ENCODE results near the gene SIRT5. TPM values are rescaled to one million over a fixed set of nuclear protein-coding genes. Genes with fewer than 3 reads are reported as not detected.

SIRT5 gene
- total and polyA plus RNA-seq, 7 experiments from 2014 or later = 8.8 to 25.7 (median 14.6) TPM

DNA sequence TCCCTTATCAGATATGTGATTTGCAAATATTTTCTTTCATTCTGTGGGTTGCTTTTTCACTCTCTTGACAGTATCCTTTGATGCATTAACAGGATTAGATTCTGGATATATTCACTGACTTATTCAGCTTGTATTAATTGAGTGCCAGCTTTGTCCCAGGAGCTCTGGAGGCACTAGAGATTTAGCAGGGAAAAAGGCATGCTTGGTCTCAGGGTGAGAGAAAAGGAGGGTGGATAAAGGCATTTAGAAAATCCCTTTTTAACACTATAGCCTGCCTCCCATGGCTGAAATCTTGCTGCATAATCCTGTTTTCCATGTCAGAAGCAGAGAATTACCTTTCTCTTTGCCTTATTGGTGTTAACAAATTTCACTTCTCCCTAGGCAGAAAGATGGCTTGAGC is 28.5 kb upstream of the SIRT5 start:
- Histone ChIP-seq H3K4me1 (ENCODE audit: control insufficient read depth in 2 of 2, insufficient read depth in 2 of 2, low read length in 2 of 2) (no peaks in the 10 kb centered on the region), H3K27me3 (ENCODE audit: control insufficient read depth in 2 of 2, insufficient read depth in 2 of 2, low read length in 2 of 2) (no peaks in the 10 kb centered on the region), H3K36me3 (ENCODE audit: control insufficient read depth in 2 of 3, insufficient read depth in 3 of 3, low read length in 3 of 3) (no peaks in the 10 kb centered on the region), H3K4me3 (ENCODE audit: low read length) (no peak overlapping the region), H3K27ac (ENCODE audit: low read depth, low read length) (no peak overlapping the region), H3K9me3 (ENCODE audit: control insufficient read depth in 2 of 3, low read length in 3 of 3) (no peaks in the 10 kb centered on the region)
- Mint-ChIP-seq H3K4me3 (no peak overlapping the region), H3K36me3 (no peaks in the 10 kb centered on the region), H3K9me3 (peaks cover 0 to 3% (median 0%) of the 10 kb centered on the region in 11 donors), H3K27ac (no peak overlapping the region), H3K4me1 (peaks cover 0 to 3% (median 0%) of the 10 kb centered on the region in 7 donors), H3K27me3 (peaks cover 0 to 4% (median 0%) of the 10 kb centered on the region in 5 donors)
- POLR2A ChIA-PET = no interaction called here
- no peak for DNase-seq
- ATAC-seq = no peak
- intact Hi-C loops (cut with micrococcal nuclease) = no loop called here
- CTCF ChIA-PET = no interaction called here

- DNase-seq = no peak
- Mint-ChIP-seq H3K27me3 (peaks cover 0 to 18% (median 0%) of the 10 kb centered on the region in 5 donors), H3K4me3 (no peak overlapping the region), H3K27ac (no peak overlapping the region), H3K4me1 (peaks cover 0 to 3% (median 0%) of the 10 kb centered on the region in 7 donors), H3K36me3 (no peaks in the 10 kb centered on the region), H3K9me3 (peaks cover 0 to 3% (median 0%) of the 10 kb centered on the region in 11 donors)
- H3K36me3 ChIP-seq (ENCODE audit: control insufficient read depth in 2 of 3, insufficient read depth in 3 of 3, low read length in 3 of 3) = no peaks in the 10 kb centered on the region
- H3K27ac ChIP-seq (ENCODE audit: low read depth, low read length) = no peak overlapping the region
- H3K9me3 ChIP-seq (ENCODE audit: control insufficient read depth in 2 of 3, low read length in 3 of 3) = no peaks in the 10 kb centered on the region
- no peaks in the 10 kb centered on the region for H3K27me3 ChIP-seq (ENCODE audit: control insufficient read depth in 2 of 2, insufficient read depth in 2 of 2, low read length in 2 of 2)
- CTCF ChIA-PET = no interaction called here
- H3K4me3 ChIP-seq (ENCODE audit: low read length) = no peak overlapping the region
- intact Hi-C loops (cut with micrococcal nuclease) = no loop called here
- no peak for ATAC-seq
- H3K4me1 ChIP-seq (ENCODE audit: control insufficient read depth in 2 of 2, insufficient read depth in 2 of 2, low read length in 2 of 2) = no peaks in the 10 kb centered on the region
- POLR2A ChIA-PET = no interaction called here
These were observed 25.7 kb upstream of the SIRT5 start for GRCh38 chr6:13548500-13549210.

- no peaks in the 10 kb centered on the region for H3K36me3 ChIP-seq (ENCODE audit: control insufficient read depth in 2 of 3, insufficient read depth in 3 of 3, low read length in 3 of 3)
- H3K4me3 ChIP-seq (ENCODE audit: low read length) = no peak overlapping the region
- H3K27me3 ChIP-seq (ENCODE audit: control insufficient read depth in 2 of 2, insufficient read depth in 2 of 2, low read length in 2 of 2) = no peaks in the 10 kb centered on the region
- H3K4me1 ChIP-seq (ENCODE audit: control insufficient read depth in 2 of 2, insufficient read depth in 2 of 2, low read length in 2 of 2) = no peaks in the 10 kb centered on the region
- DNase-seq (no peak), ATAC-seq (no peak)
- H3K4me1 Mint-ChIP-seq = peaks cover 0 to 3% (median 0%) of the 10 kb centered on the region in 7 donors
- no peaks in the 10 kb centered on the region for H3K9me3 Mint-ChIP-seq
- H3K36me3 Mint-ChIP-seq = no peaks in the 10 kb centered on the region
- H3K9me3 ChIP-seq (ENCODE audit: control insufficient read depth in 2 of 3, low read length in 3 of 3) = no peaks in the 10 kb centered on the region
- H3K27ac ChIP-seq (ENCODE audit: low read depth, low read length) = no peak overlapping the region
- H3K4me3 Mint-ChIP-seq = no peak overlapping the region
- no peak overlapping the region for H3K27ac Mint-ChIP-seq
- ChIA-PET CTCF (no interaction called here), POLR2A (no interaction called here)
- peaks cover 0 to 25% (median 4%) of the 10 kb centered on the region in 5 donors for H3K27me3 Mint-ChIP-seq
- intact Hi-C loops (cut with micrococcal nuclease) = no loop called here
These were observed 23.7 kb upstream of the SIRT5 start for GRCh38 chr6:13550656-13551055.

DNA sequence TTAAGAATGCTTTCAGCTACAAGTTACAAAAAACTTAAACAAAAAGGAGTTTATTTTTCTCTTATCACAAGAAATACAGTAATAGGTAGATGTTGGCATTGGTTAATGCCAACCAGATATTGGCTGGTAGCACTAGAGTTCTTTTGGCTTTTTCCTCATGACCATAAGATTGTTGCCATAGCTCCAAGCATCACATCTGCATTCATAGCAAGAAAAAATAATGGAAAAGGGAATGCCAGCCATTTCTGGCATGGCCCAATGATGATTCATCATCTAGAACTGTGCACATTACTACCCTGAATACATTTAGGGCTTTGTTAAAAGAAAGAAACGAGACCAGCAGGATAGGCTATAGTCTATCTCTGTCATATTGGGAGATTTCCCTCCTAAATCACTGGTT is 20.8 kb upstream of the SIRT5 start:
- H3K27ac ChIP-seq (ENCODE audit: low read depth, low read length) = no peak overlapping the region
- H3K36me3 Mint-ChIP-seq = no peaks in the 10 kb centered on the region
- no peak overlapping the region for H3K4me3 ChIP-seq (ENCODE audit: low read length)
- H3K27me3 Mint-ChIP-seq = peaks cover 0 to 25% (median 4%) of the 10 kb centered on the region in 5 donors
- ChIA-PET CTCF (no interaction called here), POLR2A (no interaction called here)
- H3K4me3 Mint-ChIP-seq = no peak overlapping the region
- no peak for DNase-seq
- H3K9me3 ChIP-seq (ENCODE audit: control insufficient read depth in 2 of 3, low read length in 3 of 3) = no peaks in the 10 kb centered on the region
- no peak for ATAC-seq
- H3K9me3 Mint-ChIP-seq = no peaks in the 10 kb centered on the region
- H3K4me1 ChIP-seq (ENCODE audit: control insufficient read depth in 2 of 2, insufficient read depth in 2 of 2, low read length in 2 of 2) = no peaks in the 10 kb centered on the region
- no peaks in the 10 kb centered on the region for H3K27me3 ChIP-seq (ENCODE audit: control insufficient read depth in 2 of 2, insufficient read depth in 2 of 2, low read length in 2 of 2)
- intact Hi-C loops (cut with micrococcal nuclease) = no loop called here
- H3K36me3 ChIP-seq (ENCODE audit: control insufficient read depth in 2 of 3, insufficient read depth in 3 of 3, low read length in 3 of 3) = no peaks in the 10 kb centered on the region
- H3K27ac Mint-ChIP-seq = no peak overlapping the region
- H3K4me1 Mint-ChIP-seq = peaks cover 0 to 3% (median 0%) of the 10 kb centered on the region in 7 donors

DNA sequence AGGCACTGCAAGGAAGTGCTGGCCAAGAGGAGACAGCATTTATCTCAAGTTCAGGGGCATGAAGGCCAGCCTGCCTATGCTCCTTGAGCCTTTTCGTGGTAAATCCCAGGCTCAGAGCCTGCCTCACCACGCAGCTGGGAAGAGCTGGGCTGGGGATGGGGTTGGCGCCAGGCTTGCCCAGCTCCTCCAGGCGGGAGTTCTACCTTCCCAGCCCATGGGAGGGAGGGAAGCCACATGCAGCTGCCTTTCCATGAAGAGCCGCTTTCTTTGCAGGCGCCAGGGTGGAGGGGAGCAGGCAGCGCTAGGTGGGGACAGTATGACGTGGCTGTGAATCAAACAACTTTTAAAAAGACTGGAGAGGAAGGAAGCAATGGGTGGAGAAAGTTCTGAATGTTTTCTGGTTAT is 19.5 kb upstream of the SIRT5 start:
- Mint-ChIP-seq H3K27ac (no peak overlapping the region), H3K27me3 (peaks cover 0 to 28% (median 4%) of the 10 kb centered on the region in 5 donors), H3K9me3 (no peaks in the 10 kb centered on the region), H3K36me3 (no peaks in the 10 kb centered on the region), H3K4me3 (no peak overlapping the region), H3K4me1 (no peaks in the 10 kb centered on the region)
- H3K4me3 ChIP-seq (ENCODE audit: low read length) = no peak overlapping the region
- no peaks in the 10 kb centered on the region for H3K27me3 ChIP-seq (ENCODE audit: control insufficient read depth in 2 of 2, insufficient read depth in 2 of 2, low read length in 2 of 2)
- no peaks in the 10 kb centered on the region for H3K4me1 ChIP-seq (ENCODE audit: control insufficient read depth in 2 of 2, insufficient read depth in 2 of 2, low read length in 2 of 2)
- intact Hi-C loops (cut with micrococcal nuclease) = no loop called here
- no peak for ATAC-seq
- no peak for DNase-seq
- H3K9me3 ChIP-seq (ENCODE audit: control insufficient read depth in 2 of 3, low read length in 3 of 3) = no peaks in the 10 kb centered on the region
- H3K36me3 ChIP-seq (ENCODE audit: control insufficient read depth in 2 of 3, insufficient read depth in 3 of 3, low read length in 3 of 3) = no peaks in the 10 kb centered on the region
- CTCF ChIA-PET = no interaction called here
- POLR2A ChIA-PET = no interaction called here
- H3K27ac ChIP-seq (ENCODE audit: low read depth, low read length) = no peak overlapping the region

DNA sequence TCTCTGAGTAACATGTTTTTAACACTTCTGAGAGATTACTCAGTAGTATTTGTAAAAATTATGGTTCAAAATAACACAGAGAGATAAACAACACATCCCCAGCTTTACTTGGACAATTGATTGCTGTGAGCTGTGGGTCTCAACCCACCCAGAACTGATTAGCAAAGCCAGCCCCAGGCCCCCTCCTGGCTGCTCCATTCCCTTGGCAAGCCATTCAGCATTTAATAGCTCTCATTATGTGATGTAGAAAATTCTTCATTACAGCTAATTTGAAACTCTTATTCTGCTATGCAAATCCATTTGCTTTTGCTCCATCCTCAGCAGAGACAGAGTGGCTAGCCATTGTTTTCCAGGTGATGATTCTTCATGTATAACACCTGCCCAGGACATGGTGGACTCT is 16.6 kb upstream of the SIRT5 start:
- DNase-seq (no peak), ATAC-seq (no peak)
- Mint-ChIP-seq H3K9me3 (no peaks in the 10 kb centered on the region), H3K27ac (no peak overlapping the region), H3K27me3 (peaks cover 0 to 21% (median 4%) of the 10 kb centered on the region in 5 donors), H3K36me3 (no peaks in the 10 kb centered on the region), H3K4me3 (no peak overlapping the region), H3K4me1 (no peaks in the 10 kb centered on the region)
- no peaks in the 10 kb centered on the region for H3K27me3 ChIP-seq (ENCODE audit: control insufficient read depth in 2 of 2, insufficient read depth in 2 of 2, low read length in 2 of 2)
- no peak overlapping the region for H3K27ac ChIP-seq (ENCODE audit: low read depth, low read length)
- H3K4me3 ChIP-seq (ENCODE audit: low read length) = no peak overlapping the region
- ChIA-PET POLR2A (no interaction called here), CTCF (interaction anchor here (0.6 kb wide), 1 partner anchor 1646 kb away, joined by 3 read pairs; no protein-coding TSS in a partner anchor)
- H3K9me3 ChIP-seq (ENCODE audit: control insufficient read depth in 2 of 3, low read length in 3 of 3) = no peaks in the 10 kb centered on the region
- H3K36me3 ChIP-seq (ENCODE audit: control insufficient read depth in 2 of 3, insufficient read depth in 3 of 3, low read length in 3 of 3) = no peaks in the 10 kb centered on the region
- intact Hi-C loops (cut with micrococcal nuclease) = no loop called here
- H3K4me1 ChIP-seq (ENCODE audit: control insufficient read depth in 2 of 2, insufficient read depth in 2 of 2, low read length in 2 of 2) = no peaks in the 10 kb centered on the region

GRCh38 chr6:13558718-13559117 is 15.7 kb upstream of the SIRT5 start:
- Mint-ChIP-seq H3K36me3 (no peaks in the 10 kb centered on the region), H3K27ac (no peak overlapping the region), H3K9me3 (no peaks in the 10 kb centered on the region), H3K27me3 (peaks cover 0 to 21% (median 4%) of the 10 kb centered on the region in 5 donors), H3K4me3 (no peak overlapping the region), H3K4me1 (no peaks in the 10 kb centered on the region)
- no peak overlapping the region for H3K4me3 ChIP-seq (ENCODE audit: low read length)
- ATAC-seq = no peak
- ChIA-PET POLR2A (no interaction called here), CTCF (no interaction called here)
- no peaks in the 10 kb centered on the region for H3K27me3 ChIP-seq (ENCODE audit: control insufficient read depth in 2 of 2, insufficient read depth in 2 of 2, low read length in 2 of 2)
- intact Hi-C loops (cut with micrococcal nuclease) = no loop called here
- no peaks in the 10 kb centered on the region for H3K9me3 ChIP-seq (ENCODE audit: control insufficient read depth in 2 of 3, low read length in 3 of 3)
- DNase-seq = no peak
- no peaks in the 10 kb centered on the region for H3K36me3 ChIP-seq (ENCODE audit: control insufficient read depth in 2 of 3, insufficient read depth in 3 of 3, low read length in 3 of 3)
- no peaks in the 10 kb centered on the region for H3K4me1 ChIP-seq (ENCODE audit: control insufficient read depth in 2 of 2, insufficient read depth in 2 of 2, low read length in 2 of 2)
- H3K27ac ChIP-seq (ENCODE audit: low read depth, low read length) = no peak overlapping the region
